ENCODE measurements around the gene EIF6.

- TF ChIP-seq CTCF (IDR thresholded peaks at IDR 0.05), result no peak
- no peak for TF ChIP-seq POLR2AphosphoS5 (IDR thresholded peaks at IDR 0.05; ENCODE audit: insufficient read depth in 1 of 2, low read depth in 1 of 2)
These were observed 8.2 kb downstream of the EIF6 start for GRCh38 chr20:35276408-35276807.
